Muscle layer of duodenum (tissue), 2 donors: ENCODE measurements around the gene TMEM250.
"Not testable (repeated sequence)": the region's sequence is repeated elsewhere in the genome, so short reads cannot be mapped to it uniquely, and the experiment has no call there.

ENCODE experiments used
- H3K27ac ChIP-seq: one replicate; pipeline ENCODE4 v1.7.0; 2013; ENCODE audit warnings: mild to moderate bottlenecking, low read length
- H3K27me3 ChIP-seq: one replicate; pipeline ENCODE4 v1.7.0; 2013; ENCODE audit warnings: low read depth, mild to moderate bottlenecking, control low read depth, low read length
- H3K36me3 ChIP-seq, 2 donors: one replicate each; pipeline ENCODE4 v1.7.0; 2013; ENCODE audit warnings: low read length in 2 of 2, control low read depth in 1 of 2, mild to moderate bottlenecking in 1 of 2; ENCODE audit not compliant: insufficient read depth in 2 of 2, control insufficient read depth in 1 of 2
- H3K4me1 ChIP-seq, 2 donors: one replicate each; pipeline ENCODE4 v1.7.0; 2013; ENCODE audit warnings: low read length in 2 of 2, mild to moderate bottlenecking in 2 of 2, control low read depth in 1 of 2, moderate library complexity in 1 of 2; ENCODE audit not compliant: insufficient read depth in 2 of 2, control insufficient read depth in 1 of 2
- H3K4me3 ChIP-seq, 2 donors: one replicate each; pipeline ENCODE4 v1.7.0; 2013; ENCODE audit warnings: low read length in 2 of 2, low read depth in 1 of 2, mild to moderate bottlenecking in 1 of 2
- H3K9me3 ChIP-seq, 2 donors: one replicate each; pipeline ENCODE4 v1.7.0; 2013; ENCODE audit warnings: low read length in 2 of 2, control low read depth in 1 of 2, mild to moderate bottlenecking in 1 of 2; ENCODE audit not compliant: control insufficient read depth in 1 of 2
- donor health status: healthy.

TMEM250 gene

DNA sequence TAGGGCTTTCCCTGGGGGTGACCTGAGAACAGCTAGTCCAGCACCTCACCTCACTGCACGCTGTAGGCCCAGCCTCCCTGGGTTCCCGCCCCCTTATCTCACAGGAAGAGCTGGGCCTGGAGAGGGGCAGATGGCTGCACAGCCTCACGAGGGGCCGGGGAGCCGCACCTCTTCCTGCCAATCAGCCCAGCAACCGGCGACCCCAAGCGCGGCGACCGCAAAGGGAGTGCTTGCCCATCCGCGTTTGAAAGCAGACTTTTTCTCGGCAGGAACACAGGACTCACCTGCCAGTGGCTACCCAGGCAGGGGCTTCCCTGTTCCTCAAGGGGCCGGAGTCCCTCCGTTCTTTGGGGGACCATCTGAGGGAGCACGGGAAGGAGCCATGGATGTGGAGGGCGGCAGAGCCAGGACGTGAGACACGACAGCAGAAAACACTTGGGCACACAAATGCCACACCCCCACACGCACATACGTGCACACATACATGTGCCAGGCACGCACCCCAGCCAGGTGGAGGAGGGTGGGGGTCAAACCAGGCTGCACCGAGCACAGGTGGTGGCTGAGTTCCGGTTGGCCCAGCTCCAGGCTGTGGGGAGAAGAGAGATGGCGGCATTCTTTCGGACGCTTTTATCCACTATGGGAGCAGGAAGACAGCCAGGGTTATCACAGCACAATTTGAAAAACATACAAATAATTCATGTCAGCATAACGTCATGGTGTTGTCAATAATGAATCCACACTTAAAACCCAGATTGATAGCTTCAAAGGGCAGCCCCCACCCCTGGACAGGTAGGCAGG is 11.3 kb downstream of the TMEM250 start:
- Histone ChIP-seq H3K4me1 (peaks cover 0 to 48% of the 10 kb centered on the region in 2 donors), H3K4me3 (no peak overlapping the region), H3K27ac (no peak overlapping the region), H3K9me3 (no peaks in the 10 kb centered on the region), H3K36me3 (no peaks in the 10 kb centered on the region), H3K27me3 (no peaks in the 10 kb centered on the region)

DNA sequence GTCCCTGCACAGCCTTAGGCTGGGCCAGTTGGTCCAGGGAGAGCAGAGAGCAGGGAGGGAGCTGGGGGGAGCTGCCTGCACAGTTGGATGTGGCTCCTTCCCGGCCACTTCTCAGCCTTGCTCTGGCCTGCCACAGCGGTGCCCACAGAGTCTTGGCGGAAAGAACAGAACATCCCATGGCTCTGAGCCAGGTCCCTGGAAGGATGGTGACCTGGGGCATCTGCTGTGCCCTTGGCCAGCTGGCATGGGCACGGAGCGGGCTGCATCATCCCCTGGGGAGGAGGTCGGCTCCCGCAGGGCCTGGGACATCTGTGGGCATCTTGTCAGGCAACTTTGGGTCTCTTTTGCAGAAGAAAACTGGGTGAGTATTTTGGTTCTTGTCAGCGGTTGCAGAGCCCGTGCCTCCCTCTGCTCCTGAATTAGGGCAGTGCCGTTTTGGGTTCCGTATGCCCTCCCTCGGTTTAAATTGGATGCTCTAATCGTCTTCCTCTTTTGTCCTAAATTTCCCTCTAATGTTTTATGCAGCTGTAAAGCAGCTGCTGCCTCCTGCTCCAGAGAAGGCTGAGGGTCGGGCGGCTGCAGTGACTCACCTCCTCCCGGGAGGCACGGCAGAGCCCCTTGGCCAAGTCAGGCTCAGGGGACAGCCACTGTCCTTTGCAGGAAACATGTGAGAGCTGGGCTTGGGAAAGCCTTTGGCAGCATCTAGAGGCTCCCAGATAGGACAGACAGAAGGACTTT is 13.1 kb downstream of the TMEM250 start:
- H3K27ac ChIP-seq = no peak overlapping the region
- no peaks in the 10 kb centered on the region for H3K27me3 ChIP-seq
- no peaks in the 10 kb centered on the region for H3K9me3 ChIP-seq
- H3K4me1 ChIP-seq = peaks cover 0 to 46% of the 10 kb centered on the region in 2 donors
- H3K36me3 ChIP-seq = no peaks in the 10 kb centered on the region
- H3K4me3 ChIP-seq = no peak overlapping the region

DNA sequence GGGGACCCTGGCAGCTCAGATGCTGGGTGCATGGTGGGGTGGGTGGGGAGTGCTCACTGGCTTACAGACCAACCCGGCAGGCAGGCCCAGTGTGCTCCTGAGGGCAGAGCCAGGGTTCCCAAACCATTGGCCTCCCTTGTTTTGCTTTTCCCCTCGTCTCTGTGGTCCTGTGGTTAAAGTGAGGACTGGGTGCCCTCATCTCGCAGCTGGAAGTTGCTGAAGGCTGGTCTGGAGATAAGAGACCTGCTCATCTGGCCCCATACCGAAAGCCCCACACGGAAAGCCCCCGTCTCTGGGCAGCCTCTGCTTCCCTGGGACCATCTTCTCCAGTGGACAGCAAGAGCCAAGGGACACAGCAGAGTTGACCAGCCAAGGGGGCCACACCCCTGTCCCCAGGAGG is 13.8 kb downstream of the TMEM250 start:
- no peaks in the 10 kb centered on the region for H3K36me3 ChIP-seq
- H3K27me3 ChIP-seq = no peaks in the 10 kb centered on the region
- H3K4me1 ChIP-seq = peaks cover 0 to 40% of the 10 kb centered on the region in 2 donors
- H3K27ac ChIP-seq = no peak overlapping the region
- H3K9me3 ChIP-seq = no peaks in the 10 kb centered on the region
- no peak overlapping the region for H3K4me3 ChIP-seq

DNA sequence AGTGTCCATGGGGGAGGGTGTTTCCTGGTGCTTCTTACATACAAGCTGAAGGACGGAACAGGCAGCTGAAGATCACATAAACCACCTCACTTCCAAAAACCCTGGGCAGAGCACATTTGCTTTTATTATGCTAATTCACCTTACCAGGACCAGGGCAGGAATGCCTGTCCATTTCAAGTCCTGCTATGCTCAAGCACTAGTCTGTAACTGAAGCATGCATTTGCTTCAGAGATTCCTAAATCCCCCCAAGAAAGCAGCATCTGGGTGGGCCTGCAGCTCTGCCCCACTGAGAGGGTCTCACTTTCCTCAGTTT is 14.2 kb downstream of the TMEM250 start:
- no peak overlapping the region for H3K27ac ChIP-seq
- no peaks in the 10 kb centered on the region for H3K36me3 ChIP-seq
- no peaks in the 10 kb centered on the region for H3K9me3 ChIP-seq
- H3K4me1 ChIP-seq = peaks cover 0 to 37% of the 10 kb centered on the region in 2 donors
- no peaks in the 10 kb centered on the region for H3K27me3 ChIP-seq
- no peak overlapping the region for H3K4me3 ChIP-seq

DNA sequence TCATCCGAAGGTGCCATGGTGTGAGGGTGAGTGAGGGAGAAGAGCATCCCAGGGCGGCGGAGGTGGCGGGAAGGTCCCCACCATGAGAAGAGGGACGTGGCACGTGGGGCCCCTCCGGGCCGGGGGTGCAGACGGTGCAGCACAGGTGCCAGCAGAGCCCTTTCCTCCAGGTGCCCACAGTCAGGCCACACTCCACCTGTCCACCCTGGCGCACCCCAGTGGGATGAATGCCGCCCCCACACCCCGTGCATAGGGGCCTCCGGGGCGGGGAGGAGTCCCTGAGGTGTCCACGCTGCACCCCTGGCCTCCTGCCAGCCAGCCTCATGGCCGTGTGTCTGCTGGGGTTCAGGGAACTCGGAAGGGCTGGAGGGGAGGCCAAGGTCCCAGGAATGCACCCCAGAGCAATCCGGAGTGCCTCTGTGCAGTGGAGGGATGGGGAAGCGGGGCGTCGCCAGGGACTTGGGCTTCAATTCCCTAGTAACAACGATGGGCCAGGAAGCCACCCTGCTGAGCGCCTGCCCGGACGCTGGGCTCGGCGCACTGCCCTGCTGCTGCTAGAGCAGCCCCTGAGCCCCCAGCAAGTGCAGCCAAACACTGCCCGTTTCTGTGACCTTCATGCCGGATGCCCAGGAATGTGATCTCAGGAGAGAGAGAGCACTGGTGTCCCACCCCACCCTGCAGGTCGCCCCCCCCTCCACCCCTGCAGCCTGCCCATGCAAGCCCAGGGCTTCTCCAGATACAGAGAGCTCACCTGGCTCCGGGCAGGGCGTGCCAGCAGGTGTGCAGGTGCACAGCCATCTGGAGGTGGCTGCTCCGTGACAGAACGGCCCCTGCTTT is 14.8 kb downstream of the TMEM250 start:
- no peaks in the 10 kb centered on the region for H3K9me3 ChIP-seq
- H3K4me3 ChIP-seq = no peak overlapping the region
- no peaks in the 10 kb centered on the region for H3K36me3 ChIP-seq
- peaks cover 0 to 35% of the 10 kb centered on the region in 2 donors for H3K4me1 ChIP-seq
- no peak overlapping the region for H3K27ac ChIP-seq
- H3K27me3 ChIP-seq = no peaks in the 10 kb centered on the region

DNA sequence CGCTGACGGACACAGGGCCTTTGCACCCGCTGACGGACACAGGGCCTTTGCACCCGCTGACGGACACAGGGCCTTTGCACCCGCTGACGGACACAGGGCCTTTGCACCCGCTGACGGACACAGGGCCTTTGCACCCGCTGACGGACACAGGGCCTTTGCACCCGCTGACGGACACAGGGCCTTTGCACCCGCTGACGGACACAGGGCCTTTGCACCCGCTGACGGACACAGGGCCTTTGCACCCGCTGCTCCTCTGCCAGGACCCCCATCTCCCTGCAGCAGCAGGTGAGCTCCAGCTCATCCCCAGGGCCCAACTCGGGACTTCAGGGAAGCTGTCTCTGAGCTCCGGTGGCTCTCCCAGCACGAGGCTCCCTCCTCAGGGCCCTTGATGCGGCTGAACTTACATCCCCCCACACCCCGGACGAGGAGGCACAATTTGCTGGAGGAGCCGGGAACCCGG is 17.0 kb downstream of the TMEM250 start:
- H3K27me3 ChIP-seq, H3K36me3 ChIP-seq, H3K4me3 ChIP-seq, H3K9me3 ChIP-seq, H3K27ac ChIP-seq: not testable (repeated sequence)
- peaks cover 0 to 30% of the 10 kb centered on the region in 2 donors for H3K4me1 ChIP-seq

DNA sequence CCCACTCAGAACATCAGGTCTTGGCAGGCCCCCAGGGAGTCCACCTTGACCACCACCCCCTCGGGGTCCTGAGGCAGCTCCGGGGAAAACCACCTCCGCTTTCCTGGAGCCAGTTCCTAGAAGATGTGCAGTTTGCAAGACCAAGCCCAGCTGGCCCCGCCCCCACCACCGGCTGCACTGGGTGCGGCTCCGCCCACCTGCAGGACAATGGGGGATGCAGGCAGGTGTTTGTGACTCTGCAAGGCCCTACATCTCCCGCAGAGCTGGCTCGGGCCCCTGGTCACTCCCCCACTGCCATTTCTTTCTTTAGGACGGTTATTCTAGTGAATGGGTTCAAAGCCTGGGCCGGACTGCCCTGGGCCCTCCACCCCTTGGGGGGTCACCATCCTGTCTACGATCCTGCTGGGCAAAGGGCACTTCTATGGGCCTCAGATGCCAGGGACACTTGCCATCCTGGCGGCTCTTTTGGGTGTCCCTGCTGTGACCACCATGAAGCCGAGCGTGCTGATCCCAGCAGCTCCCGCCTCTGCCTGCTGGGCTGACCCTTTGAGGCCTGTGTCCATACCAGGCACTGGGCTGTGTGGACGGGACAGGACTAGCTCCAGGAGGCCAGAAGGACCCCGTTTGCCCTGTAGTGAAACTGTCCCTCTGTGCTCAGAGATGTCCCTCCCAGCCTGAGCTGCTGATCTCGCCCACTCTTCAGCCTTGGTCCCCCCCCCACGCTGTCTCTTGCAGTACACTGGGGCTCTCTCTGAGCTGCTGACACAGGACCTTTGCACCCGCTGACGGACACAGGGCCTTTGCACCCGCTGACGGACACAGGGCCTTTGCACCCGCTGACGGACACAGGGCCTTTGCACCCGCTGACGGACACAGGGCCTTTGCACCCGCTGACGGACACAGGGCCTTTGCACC is 17.7 kb downstream of the TMEM250 start:
- Histone ChIP-seq H3K4me1 (peaks cover 0 to 36% of the 10 kb centered on the region in 2 donors), H3K9me3 (no peaks in the 10 kb centered on the region)

DNA sequence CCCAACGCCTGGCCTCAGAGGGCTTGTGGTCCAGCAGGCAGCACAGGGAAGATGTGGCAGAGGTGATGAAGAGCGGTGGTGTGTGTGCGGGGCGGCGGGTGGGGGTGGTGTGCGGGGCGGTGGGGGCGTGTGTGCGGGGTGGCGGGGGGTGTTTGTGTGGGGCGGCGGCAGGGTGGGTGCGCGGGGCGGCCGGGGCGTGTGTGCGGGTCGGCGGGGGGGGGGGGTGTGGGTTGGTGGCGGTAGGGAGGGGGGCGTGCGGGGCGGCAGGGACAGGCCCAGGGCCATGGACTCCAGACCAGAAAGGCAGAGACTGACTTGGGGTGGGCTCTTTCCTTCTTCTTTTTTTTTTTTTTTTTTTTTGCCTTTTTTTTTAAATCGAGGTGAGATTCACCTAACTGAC is 19.1 kb downstream of the TMEM250 start:
- H3K9me3 ChIP-seq = no peaks in the 10 kb centered on the region
- H3K27ac ChIP-seq = no peak overlapping the region
- no peaks in the 10 kb centered on the region for H3K36me3 ChIP-seq
- peaks cover 0 to 24% of the 10 kb centered on the region in 2 donors for H3K4me1 ChIP-seq
- no peak overlapping the region for H3K4me3 ChIP-seq
- H3K27me3 ChIP-seq = no peaks in the 10 kb centered on the region

More for the DNA sequence above, 17.7 kb downstream of the TMEM250 start:
- H3K4me3 ChIP-seq = no peak overlapping the region
- H3K36me3 ChIP-seq = no peaks in the 10 kb centered on the region
- no peak overlapping the region for H3K27ac ChIP-seq
- H3K27me3 ChIP-seq = no peaks in the 10 kb centered on the region

DNA sequence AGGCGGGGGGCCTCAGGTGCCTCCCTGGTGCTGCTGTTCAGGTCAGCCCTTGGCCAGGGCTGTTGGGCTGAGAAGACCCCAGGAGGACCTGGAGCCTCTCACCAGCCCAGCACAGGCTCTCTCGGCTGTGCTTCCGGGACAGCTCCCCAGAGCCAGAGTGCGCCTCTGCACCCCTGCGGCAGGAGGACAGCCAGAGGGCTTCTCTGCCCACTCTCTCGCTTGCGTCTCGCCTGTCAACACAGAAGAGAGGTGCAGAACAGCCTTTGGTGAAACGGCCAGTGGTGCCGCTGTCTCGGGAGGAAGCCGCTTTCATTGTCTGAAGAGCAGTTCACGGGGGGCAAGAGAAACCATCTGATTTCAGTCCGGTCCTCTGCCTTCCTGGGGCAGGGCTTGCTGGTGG is 19.8 kb downstream of the TMEM250 start:
- Histone ChIP-seq H3K36me3 (no peaks in the 10 kb centered on the region), H3K4me3 (no peak overlapping the region), H3K27me3 (no peaks in the 10 kb centered on the region), H3K9me3 (no peaks in the 10 kb centered on the region), H3K4me1 (peaks cover 0 to 24% of the 10 kb centered on the region in 2 donors), H3K27ac (no peak overlapping the region)

DNA sequence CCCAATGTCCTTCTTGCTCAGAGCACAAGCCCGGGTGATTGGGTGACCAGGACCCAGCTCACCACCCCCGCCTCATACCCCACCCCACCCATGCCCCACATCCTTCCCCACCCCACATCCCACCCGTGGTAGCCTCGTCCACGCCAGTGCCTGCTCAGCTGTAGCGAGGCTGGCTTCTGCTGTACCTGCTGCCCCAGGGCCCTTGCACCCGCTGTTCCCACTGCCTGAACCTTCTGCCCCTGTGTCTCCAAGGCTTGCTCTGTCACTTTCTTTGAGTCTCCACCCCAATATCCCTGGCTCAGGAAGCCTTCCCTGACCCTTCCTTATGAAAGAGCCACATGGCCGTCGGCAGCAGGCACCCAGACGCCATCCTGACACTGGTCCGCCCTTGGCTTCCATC is 20.5 kb downstream of the TMEM250 start:
- Histone ChIP-seq H3K27me3 (no peaks in the 10 kb centered on the region), H3K4me3 (no peak overlapping the region), H3K27ac (no peak overlapping the region), H3K9me3 (no peaks in the 10 kb centered on the region), H3K4me1 (peaks cover 0 to 24% of the 10 kb centered on the region in 2 donors), H3K36me3 (no peaks in the 10 kb centered on the region)
